NCI-H1105 (cell line): ENCODE results near the gene RPE.

Experiments used
- DNase-seq: peaks from one replicate; lab custom pipeline; 2025; lab: John Stamatoyannopoulos, UW

RPE gene

DNA sequence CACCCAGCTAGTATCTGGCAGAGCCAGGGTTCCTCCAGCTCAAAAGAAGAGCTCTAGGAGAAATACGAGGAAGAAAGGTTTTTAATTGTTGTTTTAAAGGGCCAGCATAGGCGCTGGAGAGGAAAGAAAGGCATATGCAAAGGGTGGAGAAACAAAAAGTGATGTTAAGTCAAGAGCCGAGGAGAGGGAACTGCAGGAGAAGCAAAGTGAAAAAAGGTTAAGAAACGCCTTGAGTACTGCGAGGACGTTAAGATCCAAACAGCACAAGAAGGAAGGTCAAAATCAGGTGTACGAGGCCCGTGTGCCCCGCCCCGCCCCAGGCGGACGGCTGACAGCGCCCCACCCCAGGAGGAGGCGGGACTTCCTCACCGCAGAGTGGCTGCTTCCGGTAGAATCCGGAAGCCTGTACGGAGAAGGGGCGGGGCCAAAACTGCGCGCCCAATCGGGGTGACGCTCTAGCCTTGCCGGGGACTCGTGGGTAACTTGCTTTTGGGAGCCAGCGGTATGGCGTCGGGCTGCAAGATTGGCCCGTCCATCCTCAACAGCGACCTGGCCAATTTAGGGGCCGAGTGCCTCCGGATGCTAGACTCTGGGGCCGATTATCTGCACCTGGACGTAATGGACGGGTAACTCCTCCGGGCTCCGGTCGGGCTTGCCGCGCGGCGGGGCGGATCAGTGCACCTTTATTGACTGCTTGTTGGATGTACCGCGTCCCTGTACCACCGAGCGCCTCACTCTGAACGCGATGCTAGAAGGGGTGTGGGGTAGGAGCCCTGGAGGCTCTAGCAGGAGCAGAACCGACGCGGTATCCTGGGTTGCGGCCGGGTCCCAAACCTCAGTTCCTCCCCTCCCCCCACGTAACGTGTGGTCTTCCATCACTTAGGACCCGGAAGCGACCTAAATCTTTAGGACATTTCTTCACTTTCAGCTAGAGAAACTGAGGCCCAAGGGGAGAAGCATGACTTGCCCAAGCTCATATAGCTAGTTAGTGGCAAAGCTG lies at the start of gene RPE:
Gene RPE, plus strand, starts transcription at position 481 of the 1,000 bp plus-strand sequence. Its CDS starts 24 bp downstream, at position 505.
- DNase-seq = peak; percentile 90

DNA sequence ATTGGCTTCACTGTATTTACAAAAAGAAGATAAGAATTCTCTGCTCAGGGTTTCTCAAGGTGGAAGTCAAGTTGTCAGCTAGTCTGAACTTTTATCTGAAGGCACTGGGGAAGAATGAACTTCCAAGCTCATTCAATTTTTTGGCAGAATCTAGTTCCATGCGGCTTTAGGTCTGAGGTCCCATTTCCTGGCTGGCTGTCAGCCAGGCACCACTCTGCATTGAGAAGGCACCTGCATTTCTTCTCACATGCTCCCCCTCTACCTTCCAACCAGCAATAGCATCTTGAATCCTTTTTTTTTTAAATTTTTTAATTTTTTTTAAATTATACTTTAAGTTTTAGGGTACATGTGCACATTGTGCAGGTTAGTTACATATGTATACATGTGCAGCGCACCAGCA lies 46.2 kb upstream of the RPE start:
- peak; percentile 8 for DNase-seq

DNA sequence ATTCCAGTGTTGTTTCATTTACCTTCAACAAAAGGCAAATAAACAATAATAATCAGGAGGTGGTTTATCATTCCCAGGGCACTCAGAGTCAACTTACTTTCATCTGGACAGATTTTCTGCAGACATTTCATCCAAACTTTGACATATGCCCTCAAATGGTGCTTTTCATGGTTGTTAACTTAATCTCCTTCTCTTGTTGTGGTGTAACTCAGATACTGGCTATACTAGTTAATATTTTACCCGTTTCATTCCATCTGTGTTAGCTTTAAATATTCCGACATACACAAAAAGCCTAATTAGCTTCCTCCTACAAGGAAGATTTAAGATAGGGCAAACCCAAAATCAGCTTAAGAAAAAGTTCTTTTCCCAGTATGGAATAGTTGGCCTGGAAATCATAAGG lies 44.4 kb upstream of the RPE start:
- no peak for DNase-seq

GRCh38 chr2:209960045-209960444 lies 42.4 kb upstream of the RPE start:
- DNase-seq = no peak

DNA sequence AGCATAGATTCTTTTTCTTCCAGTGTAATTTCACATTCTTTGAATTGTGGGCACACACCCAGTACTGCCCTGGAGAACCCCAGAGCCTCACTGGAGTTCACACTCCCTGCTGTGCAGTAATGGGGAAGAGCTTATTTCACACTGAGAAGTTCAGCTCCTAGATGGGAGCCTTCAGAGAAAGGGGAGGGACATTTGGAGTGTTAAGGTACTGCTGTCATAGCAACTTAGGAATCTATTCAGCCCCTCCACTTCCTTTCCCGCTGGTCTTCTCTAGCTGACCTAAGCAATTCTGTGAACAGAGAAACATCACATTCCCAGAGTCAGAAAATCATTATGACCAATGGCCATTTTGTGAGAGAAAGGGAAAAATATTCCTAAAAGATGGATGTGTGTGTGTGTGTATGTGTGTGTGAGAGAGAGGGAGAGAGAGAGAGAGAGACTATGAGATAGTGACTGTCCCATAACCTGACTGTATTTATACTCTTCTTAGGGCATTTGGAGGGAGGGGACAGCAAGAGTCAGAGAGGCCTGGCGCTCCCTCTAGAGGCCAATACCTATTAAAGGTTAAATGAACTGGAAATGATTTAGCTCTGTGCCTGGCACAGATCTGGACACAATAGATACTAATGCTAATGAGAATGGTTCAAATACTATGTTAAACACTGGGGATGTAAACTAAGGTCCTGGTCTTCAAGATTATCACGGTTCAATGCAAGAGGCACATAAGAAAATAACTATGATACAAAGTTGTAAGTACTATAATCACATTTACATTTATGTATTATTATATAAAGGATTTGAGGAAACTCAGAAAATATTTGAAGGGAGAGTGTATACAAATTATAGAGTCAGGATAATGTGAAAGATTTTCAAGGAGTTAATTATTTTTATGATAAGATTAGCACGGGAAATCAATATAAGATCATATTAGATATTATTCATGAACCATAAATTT lies 41.5 kb upstream of the RPE start:
- peak; percentile 14 for DNase-seq

DNA sequence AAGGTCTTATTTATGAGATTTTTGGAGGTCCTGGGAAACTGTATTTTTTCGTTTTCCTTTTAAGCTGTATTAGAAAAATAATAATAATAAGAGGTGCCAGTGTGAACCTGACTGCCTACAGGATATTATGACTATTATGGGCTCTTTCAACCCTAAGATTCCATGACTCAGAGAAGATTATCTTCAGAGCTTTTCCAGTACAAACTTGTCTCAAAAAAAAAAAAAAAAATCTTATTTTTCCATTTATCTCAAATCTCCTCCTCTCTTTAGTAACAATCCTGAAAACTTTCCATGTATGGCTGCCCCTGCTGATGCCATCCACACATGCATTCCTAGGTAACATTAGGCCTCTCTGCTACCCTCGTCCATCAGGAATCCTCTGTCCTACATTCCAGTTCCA lies 36.7 kb upstream of the RPE start:
- DNase-seq = no peak

GRCh38 chr2:209969692-209970091 lies 32.7 kb upstream of the RPE start:
- DNase-seq = no peak

GRCh38 chr2:209970271-209970670 lies 32.2 kb upstream of the RPE start:
- no peak for DNase-seq

DNA sequence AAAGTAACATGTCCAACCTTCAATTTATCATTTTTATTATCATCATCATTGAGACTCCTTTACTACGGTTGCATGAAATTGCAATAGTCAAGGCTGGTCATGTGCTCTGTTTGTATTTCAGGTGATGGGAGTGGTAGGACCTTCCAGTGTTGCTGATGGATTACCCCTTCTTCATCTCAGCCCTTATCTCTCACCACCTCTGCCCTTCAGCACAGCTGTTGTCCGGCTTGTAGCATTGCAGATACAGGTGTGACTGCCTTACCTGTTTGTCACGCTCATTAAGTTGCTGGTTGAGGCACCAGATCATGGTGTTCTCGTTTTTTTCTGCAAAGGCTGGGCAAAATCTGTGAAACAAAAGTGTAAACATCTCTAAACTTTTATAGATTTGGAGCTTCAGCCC lies 31.7 kb upstream of the RPE start:
- DNase-seq = no peak

DNA sequence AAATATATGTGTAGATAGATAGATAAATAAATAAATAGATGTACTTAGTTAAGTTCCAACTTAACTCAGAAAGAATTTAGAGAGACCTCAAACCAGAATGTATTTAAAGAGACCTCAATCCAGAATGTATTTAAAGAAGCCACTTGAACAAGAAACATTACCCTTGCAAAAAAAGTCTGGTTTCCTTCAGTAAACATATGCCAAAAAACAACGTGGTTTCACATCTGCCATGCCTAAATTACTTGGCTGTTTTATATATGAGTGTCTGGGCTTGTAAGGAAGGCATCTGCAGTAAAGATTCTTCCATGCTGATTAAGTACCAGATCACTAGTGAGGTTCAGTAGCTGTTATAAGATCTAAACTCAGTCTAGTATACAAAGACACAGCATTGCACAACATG lies 29.1 kb upstream of the RPE start:
- no peak for DNase-seq

- no peak for DNase-seq
These were observed 27.9 kb upstream of the RPE start for GRCh38 chr2:209974576-209974975.

DNA sequence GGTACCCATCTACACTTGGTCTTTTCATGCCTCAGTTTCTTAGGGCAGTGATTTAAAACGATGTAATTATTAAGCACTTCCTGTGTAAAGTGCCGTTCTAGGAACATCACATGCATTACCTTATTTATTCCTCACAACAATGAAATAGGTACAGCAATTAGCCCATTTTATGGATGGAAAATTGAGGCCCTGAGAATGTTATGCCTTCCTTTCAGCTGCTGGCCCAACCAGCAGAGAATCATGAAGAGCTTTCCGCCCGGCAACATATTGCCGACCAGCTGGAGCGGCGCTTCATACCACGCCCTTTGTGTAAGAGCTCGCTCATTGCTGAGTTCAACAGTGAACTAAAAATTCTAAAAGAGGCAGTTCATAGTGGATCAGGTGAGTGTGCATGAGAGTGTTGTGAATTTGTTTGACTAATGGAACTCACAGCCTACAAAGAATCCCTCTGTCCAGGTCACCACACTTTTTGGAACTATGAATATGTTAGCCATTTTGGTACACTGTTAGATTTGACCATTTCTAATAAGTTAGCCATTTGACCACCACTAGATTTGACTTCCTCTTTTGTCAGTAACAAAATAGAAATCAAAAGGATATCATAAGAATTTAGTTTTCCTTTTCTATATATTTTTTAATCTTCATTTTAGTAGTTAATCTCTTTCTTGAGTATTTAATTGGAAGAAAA lies 25.6 kb upstream of the RPE start:
- DNase-seq = no peak

DNA sequence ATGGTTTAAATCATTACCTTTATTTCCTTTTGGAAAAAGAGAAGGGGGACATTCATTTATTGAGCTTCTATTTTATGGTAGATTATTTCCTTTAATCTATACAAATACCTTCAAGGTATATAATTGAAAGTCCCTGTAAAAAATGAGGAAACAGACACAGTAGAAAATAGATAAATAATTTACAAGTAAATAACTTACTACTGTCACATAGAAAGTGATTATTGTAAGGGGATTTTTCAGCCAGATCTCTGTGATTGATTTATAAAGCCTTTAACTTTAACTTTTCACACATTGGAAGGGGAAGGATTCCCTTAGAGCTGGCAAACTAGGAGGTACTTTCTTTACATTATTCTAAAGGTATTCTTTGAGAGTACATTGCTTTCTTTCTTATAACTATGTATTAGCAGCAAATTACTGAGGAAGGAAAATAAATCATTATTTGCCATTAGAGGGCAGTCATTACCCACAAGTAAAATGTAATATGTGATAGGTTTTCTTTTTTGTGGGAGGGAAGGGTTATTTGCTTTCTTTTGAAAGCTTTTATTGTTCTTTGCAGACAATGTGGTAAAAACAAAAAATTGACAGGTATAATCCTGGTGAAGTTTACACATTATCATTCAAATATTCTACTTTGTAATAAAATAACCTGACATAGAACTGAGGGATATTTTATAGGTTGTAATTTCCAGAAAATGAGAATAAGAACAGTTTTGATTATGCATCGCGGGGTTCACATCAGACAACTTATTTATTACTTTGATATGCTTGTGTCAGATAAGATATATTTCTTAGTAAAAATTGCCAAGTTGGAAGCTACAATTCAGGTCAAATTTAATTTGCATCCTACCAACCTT lies 24.8 kb upstream of the RPE start:
- DNase-seq = peak; percentile 38

DNA sequence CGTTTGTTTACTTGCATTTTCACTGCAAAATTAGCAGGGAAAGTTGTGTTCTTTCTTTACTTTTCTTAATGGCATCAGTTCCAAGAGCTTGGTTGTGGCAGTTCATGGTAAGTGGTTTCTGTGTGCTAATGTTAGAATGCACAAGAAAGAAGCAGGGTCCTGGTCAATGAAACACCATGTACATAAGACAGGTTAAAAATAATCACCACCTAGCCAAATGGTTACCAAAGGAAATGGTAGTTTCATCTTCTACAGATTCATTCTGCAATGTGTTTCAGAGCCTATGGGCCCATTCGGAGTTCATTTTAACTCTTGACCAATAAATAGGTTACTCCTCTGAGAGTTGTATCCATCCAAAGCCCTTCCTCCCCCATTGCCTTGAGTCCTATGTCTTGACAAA lies 18.1 kb upstream of the RPE start:
- no peak for DNase-seq

GRCh38 chr2:209985874-209986273 lies 16.6 kb upstream of the RPE start:
- DNase-seq = no peak

DNA sequence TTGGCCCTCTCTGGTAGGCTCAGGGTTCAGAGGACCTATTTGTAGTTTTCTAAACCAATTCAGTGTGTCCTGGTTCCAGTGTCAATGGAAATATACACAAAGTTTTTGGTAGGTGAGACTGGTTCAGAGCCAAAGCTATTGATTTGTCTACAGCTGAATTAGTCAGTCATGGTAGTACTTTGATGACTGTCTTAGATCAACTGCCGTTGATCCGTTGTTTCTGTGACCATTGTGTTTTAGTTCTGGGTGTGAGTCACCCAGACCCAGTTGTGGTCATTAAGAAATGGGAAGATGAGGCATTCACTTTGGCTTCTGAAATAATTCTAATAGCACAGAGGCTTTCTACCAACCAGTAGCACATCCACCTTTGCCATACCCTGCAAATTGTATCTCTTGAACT lies 16.0 kb upstream of the RPE start:
- no peak for DNase-seq

- DNase-seq = no peak
These were observed 14.4 kb upstream of the RPE start for GRCh38 chr2:209988010-209988409.

DNA sequence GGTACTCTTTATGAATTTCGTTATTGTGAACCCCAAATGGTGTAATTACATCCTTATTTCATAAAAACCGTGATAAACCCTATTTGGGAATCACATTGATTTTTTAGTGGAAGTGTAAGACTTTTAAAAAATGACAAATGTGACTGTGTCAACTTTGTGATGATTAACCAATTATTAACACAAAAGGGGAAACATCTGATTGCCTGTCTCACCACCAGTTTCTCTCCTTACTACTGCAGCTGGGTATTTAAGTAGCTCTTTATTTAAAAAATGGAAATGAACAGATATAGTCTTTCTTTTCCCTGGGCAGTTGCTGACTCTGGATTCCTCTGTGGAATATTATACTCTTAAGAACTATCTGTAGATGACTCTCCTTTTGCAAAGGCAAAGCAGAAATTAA lies 11.6 kb upstream of the RPE start:
- no peak for DNase-seq

GRCh38 chr2:209993968-209994367 lies 8.5 kb upstream of the RPE start:
- DNase-seq = no peak

DNA sequence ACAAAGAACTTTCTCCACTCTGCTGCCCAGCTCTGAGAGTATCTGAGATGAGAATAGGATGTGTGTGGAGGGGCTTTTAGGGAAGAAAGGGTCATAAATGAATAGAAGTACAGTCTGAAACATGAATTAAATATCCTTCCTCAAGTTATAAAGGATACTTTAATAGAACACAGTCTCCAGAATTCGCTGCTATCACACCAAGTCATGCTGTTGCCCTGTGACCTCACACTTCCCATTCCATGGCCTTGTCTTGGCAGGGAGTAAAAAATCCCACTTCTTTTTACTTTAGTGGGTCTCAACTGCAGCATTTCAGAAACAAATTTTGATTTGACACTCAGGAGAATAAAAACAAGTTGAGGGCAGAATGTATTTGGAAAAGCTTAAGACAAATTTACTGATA lies 3.8 kb upstream of the RPE start:
- DNase-seq = no peak
